Right lobe of liver (tissue), 4 donors: Measurements from ENCODE around the gene KRT85.

Experiments
- POLR2A ChIP-seq: fragments of 450-650 bp; IDR thresholded peaks from one replicate; pipeline ENCODE4 v1.6.1; 2017; ENCODE audit warnings: antibody characterized with exemption, mild to moderate bottlenecking
- TF ChIP-seq, protein P1 (sequence below), 4 donors: fragments of 200-600 bp in 3 of 4; fragments of 450-650 bp in 1 of 4; IDR thresholded peaks; one replicate each; pipeline versions ENCODE4 v1.5.1 to v1.8.0; 2016 to 2022; ENCODE audit warnings: antibody characterized with exemption in 4 of 4, mild to moderate bottlenecking in 2 of 4
- donor health status: DM: no; HTN: no; CAD: no.
- donor health status: DM: no; HTN: no; CAD: no.
- donor health status: DM: no; HTN: yes; CAD: no.

DNA sequence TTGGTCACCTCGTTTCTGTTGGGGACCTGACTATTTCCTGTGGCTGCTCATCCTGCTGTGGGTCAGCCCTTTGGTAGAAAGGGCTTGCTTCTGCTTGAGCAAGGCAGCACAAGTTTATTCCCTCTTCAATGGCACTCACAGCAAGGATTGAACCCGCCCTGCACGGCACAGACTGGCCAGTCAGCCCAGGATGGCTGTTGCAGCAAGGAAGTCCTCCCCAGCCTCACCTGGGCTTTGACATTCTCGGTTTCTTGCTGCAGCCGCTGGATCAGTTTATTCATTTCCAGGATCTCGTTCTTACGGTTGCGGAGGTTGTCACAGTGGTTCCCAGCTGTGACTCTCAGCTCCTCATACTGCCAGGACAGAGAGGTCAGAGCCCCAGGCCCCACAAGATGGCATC lies 29.4 kb upstream of the KRT85 start:
- TF ChIP-seq, protein P1, sequence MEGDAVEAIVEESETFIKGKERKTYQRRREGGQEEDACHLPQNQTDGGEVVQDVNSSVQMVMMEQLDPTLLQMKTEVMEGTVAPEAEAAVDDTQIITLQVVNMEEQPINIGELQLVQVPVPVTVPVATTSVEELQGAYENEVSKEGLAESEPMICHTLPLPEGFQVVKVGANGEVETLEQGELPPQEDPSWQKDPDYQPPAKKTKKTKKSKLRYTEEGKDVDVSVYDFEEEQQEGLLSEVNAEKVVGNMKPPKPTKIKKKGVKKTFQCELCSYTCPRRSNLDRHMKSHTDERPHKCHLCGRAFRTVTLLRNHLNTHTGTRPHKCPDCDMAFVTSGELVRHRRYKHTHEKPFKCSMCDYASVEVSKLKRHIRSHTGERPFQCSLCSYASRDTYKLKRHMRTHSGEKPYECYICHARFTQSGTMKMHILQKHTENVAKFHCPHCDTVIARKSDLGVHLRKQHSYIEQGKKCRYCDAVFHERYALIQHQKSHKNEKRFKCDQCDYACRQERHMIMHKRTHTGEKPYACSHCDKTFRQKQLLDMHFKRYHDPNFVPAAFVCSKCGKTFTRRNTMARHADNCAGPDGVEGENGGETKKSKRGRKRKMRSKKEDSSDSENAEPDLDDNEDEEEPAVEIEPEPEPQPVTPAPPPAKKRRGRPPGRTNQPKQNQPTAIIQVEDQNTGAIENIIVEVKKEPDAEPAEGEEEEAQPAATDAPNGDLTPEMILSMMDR (IDR thresholded peaks at IDR 0.05) = no peak
- TF ChIP-seq POLR2A = no peak
